PFSK-1 (cell line): ENCODE results near the gene PTGDS.
A peak's percentile ranks its signal among the peaks of the same experiment; 100 is the strongest.

ENCODE experiments used
- FOXP2 ChIP-seq: optimal IDR thresholded peaks from 2 replicates; pipeline ENCODE3; 2011; ENCODE audit warnings: borderline replicate concordance, control low read depth, inconsistent platforms; ENCODE audit not compliant: insufficient read depth; ENCODE audit errors: extremely low read length, extremely low read depth
- POLR2AphosphoS5 ChIP-seq: IDR thresholded peaks from 2 replicates; pipeline ENCODE4 v1.6.1; 2012; ENCODE audit warnings: low read depth, mild to moderate bottlenecking, control low read depth, low read length, moderate library complexity
- REST ChIP-seq, 2 experiments: IDR thresholded peaks; 2 replicates each; pipeline versions ENCODE4 v1.6.1 to v1.8.0; 2011 to 2012; ENCODE audit warnings: low read depth in 2 of 2, low read length in 2 of 2, control low read depth in 1 of 2, inconsistent platforms in 1 of 2, mild to moderate bottlenecking in 1 of 2, moderate library complexity in 1 of 2; ENCODE audit not compliant: insufficient read depth in 1 of 2
- SIN3A ChIP-seq: IDR thresholded peaks from 2 replicates; pipeline ENCODE4 v1.6.1; 2012; ENCODE audit warnings: mild to moderate bottlenecking, low read length, moderate library complexity, borderline replicate concordance; ENCODE audit not compliant: insufficient read depth
- TAF1 ChIP-seq: IDR thresholded peaks from 2 replicates; pipeline ENCODE4 v1.6.1; 2012; ENCODE audit warnings: low read length, control low read depth, borderline replicate concordance; ENCODE audit not compliant: insufficient read depth

PTGDS gene

DNA sequence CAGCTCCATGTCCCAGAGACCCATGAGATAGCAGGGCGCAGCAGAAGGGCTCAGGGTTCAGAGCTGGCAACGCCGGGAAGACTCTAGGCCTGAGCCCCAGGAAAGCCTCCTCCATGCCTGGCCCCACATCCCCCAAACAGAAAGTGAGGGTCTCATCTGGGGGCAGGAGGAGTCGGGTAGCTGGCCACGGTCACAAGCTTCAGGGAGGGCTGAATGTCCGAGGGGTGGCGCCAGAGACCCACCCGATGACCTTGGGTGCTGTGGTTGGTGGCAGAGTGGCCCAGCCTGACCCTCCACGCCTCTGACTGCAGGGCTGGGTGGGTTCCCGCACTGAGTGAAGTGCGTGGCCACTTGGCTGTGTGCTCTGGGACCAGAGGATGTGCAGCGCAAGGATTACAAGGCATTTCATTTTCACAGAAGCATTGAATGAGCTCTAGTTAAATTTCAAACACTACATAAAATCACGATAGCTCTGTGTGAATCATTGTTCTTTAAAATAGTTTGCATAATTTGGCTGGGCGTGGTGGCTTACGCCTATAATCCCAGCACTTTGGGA is 29.3 kb upstream of the PTGDS start:
- no peak for TF ChIP-seq POLR2AphosphoS5
- TF ChIP-seq TAF1: no peak
- TF ChIP-seq REST (IDR thresholded peaks at IDR 0.05; ENCODE audit: insufficient read depth in 1 of 2, low read depth in 2 of 2, low read length in 2 of 2): no peak
- TF ChIP-seq SIN3A: no peak
- TF ChIP-seq FOXP2: no peak

GRCh38 chr9:136949239-136949816 is 28.0 kb upstream of the PTGDS start:
- TF ChIP-seq POLR2AphosphoS5 (no peak), FOXP2 (no peak), REST (IDR thresholded peaks at IDR 0.05; ENCODE audit: insufficient read depth in 1 of 2, low read depth in 2 of 2, low read length in 2 of 2) (no peak), TAF1 (no peak), SIN3A (no peak)

- TF ChIP-seq POLR2AphosphoS5 (peak; percentile 59), SIN3A (no peak)
Observed at GRCh38 chr9:136949817-136950655, 27.3 kb upstream of the PTGDS start.

- TF ChIP-seq TAF1 (no peak), FOXP2 (no peak), REST (IDR thresholded peaks at IDR 0.05; ENCODE audit: insufficient read depth in 1 of 2, low read depth in 2 of 2, low read length in 2 of 2) (no peak), SIN3A (no peak), POLR2AphosphoS5 (no peak)
Observed at GRCh38 chr9:136950656-136951276, 26.5 kb upstream of the PTGDS start.

GRCh38 chr9:136951541-136952320 is 25.6 kb upstream of the PTGDS start, which contains the start of gene LCN12:
TSS of gene LCN12 (plus strand) at chr9:136952273. CDS start at chr9:136952328, 55 bp downstream.
- TF ChIP-seq POLR2AphosphoS5 (no peak), TAF1 (no peak), FOXP2 (no peak), SIN3A (no peak), REST (IDR thresholded peaks at IDR 0.05; ENCODE audit: insufficient read depth in 1 of 2, low read depth in 2 of 2, low read length in 2 of 2) (no peak)
